ENCODE measurements around the gene DMXL1.
A peak's percentile ranks its signal among the peaks of the same experiment; 100 is the strongest.

DMXL1 gene

GRCh38 chr5:119271758-119272730 is 201.2 kb downstream of the DMXL1 start:
- no peak for DNase-seq

- no peak for DNase-seq
Observed at GRCh38 chr5:119273391-119273839, 202.5 kb downstream of the DMXL1 start.

- no peak for DNase-seq
Observed at GRCh38 chr5:119274030-119274766, 203.3 kb downstream of the DMXL1 start.

GRCh38 chr5:119274767-119275130 is 203.9 kb downstream of the DMXL1 start:
- DNase-seq: no peak

GRCh38 chr5:119275146-119275545 is 204.3 kb downstream of the DMXL1 start:
- DNase-seq: no peak

GRCh38 chr5:119275601-119276173 is 204.8 kb downstream of the DMXL1 start:
- DNase-seq: no peak

GRCh38 chr5:119276978-119277377 is 206.1 kb downstream of the DMXL1 start:
- DNase-seq: no peak

- DNase-seq: no peak
Observed at GRCh38 chr5:119279093-119279492, 208.2 kb downstream of the DMXL1 start.

- DNase-seq: no peak
Observed at GRCh38 chr5:119280380-119280779, 209.5 kb downstream of the DMXL1 start.

GRCh38 chr5:119282628-119283027 is 211.7 kb downstream of the DMXL1 start:
- DNase-seq: no peak

- no peak for DNase-seq
Observed at GRCh38 chr5:119284031-119284430, 213.1 kb downstream of the DMXL1 start.

GRCh38 chr5:119285070-119285916 is 214.4 kb downstream of the DMXL1 start:
- DNase-seq: no peak

GRCh38 chr5:119286511-119287488 is 215.9 kb downstream of the DMXL1 start:
- no peak for DNase-seq

GRCh38 chr5:119287547-119288111 is 216.7 kb downstream of the DMXL1 start:
- peak; percentile 57 for DNase-seq

GRCh38 chr5:119288379-119289033 is 217.6 kb downstream of the DMXL1 start:
- DNase-seq: no peak

GRCh38 chr5:119289438-119290044 is 218.7 kb downstream of the DMXL1 start:
- no peak for DNase-seq

GRCh38 chr5:119290161-119290569 is 219.3 kb downstream of the DMXL1 start:
- no peak for DNase-seq

- DNase-seq: no peak
Observed at GRCh38 chr5:119290607-119291006, 219.7 kb downstream of the DMXL1 start.

- DNase-seq: no peak
Observed at GRCh38 chr5:119291056-119291455, 220.2 kb downstream of the DMXL1 start.

GRCh38 chr5:119291877-119292276 is 221.0 kb downstream of the DMXL1 start:
- DNase-seq: no peak
